AML-193 (cell line): ENCODE data around the gene TOLLIP.
"Not testable (repeated sequence)": the region's sequence is repeated elsewhere in the genome, so short reads cannot be mapped to it uniquely, and the experiment has no call there.

Experiments
- DNase-seq, 2 experiments: peaks; one replicate each; lab custom pipeline; 2025; lab: John Stamatoyannopoulos, UW

The TOLLIP gene

GRCh38 chr11:1263010-1263409 is 46.4 kb downstream of the TOLLIP start:
- DNase-seq: no peak

- DNase-seq: peak; percentile 59
These were observed 47.0 kb downstream of the TOLLIP start for GRCh38 chr11:1262172-1263006.

GRCh38 chr11:1261241-1262071 is 48.0 kb downstream of the TOLLIP start:
- no peak for DNase-seq

GRCh38 chr11:1260620-1261019 is 48.8 kb downstream of the TOLLIP start:
- DNase-seq: no peak

- no peak for DNase-seq
These were observed 49.4 kb downstream of the TOLLIP start for GRCh38 chr11:1260023-1260501.

- no peak for DNase-seq
These were observed 49.9 kb downstream of the TOLLIP start for GRCh38 chr11:1259561-1259960.

- no peak for DNase-seq
These were observed 50.4 kb downstream of the TOLLIP start for GRCh38 chr11:1259076-1259461.

- no peak for DNase-seq
These were observed 50.9 kb downstream of the TOLLIP start for GRCh38 chr11:1258401-1259075.

GRCh38 chr11:1257916-1258315 is 51.5 kb downstream of the TOLLIP start:
- DNase-seq: no peak

- no peak for DNase-seq
These were observed 52.1 kb downstream of the TOLLIP start for GRCh38 chr11:1257366-1257765.

GRCh38 chr11:1256257-1257045 is 53.0 kb downstream of the TOLLIP start:
- DNase-seq: no peak

- DNase-seq: no peak
These were observed 54.3 kb downstream of the TOLLIP start for GRCh38 chr11:1255151-1255550.

- no peak for DNase-seq
These were observed 54.7 kb downstream of the TOLLIP start for GRCh38 chr11:1254733-1255132.

GRCh38 chr11:1254086-1254648 is 55.3 kb downstream of the TOLLIP start:
- DNase-seq: no peak

GRCh38 chr11:1253103-1253485 is 56.3 kb downstream of the TOLLIP start:
- DNase-seq: no peak

- no peak for DNase-seq
These were observed 56.9 kb downstream of the TOLLIP start for GRCh38 chr11:1252371-1253102.

- no peak for DNase-seq
These were observed 58.1 kb downstream of the TOLLIP start for GRCh38 chr11:1251236-1251770.

GRCh38 chr11:1250411-1250810 is 59.0 kb downstream of the TOLLIP start:
- DNase-seq: not testable (repeated sequence)

GRCh38 chr11:1248951-1249350 is 60.5 kb downstream of the TOLLIP start:
- not testable (repeated sequence) for DNase-seq

- not testable (repeated sequence) for DNase-seq
These were observed 62.4 kb downstream of the TOLLIP start for GRCh38 chr11:1247026-1247425.
